ENCODE measurements around the gene WDR76.

GRCh38 chr15:43881245-43881644 is 54.4 kb downstream of the WDR76 start:
- TF ChIP-seq CTCF (IDR thresholded peaks at IDR 0.05) = no peak
- no peak for TF ChIP-seq POLR2A (IDR thresholded peaks at IDR 0.05)
